ENCODE data around the gene SMIM35. TPM values are rescaled to one million over a fixed set of nuclear protein-coding genes. Genes with fewer than 3 reads are reported as not detected.
A peak's percentile ranks its signal among the peaks of the same experiment; 100 is the strongest.

Gene SMIM35
- total RNA-seq, 8 experiments from 2014 or later = 0.09 to 0.52 (median 0.17) TPM; not detected in 3

- in situ Hi-C loops (cut with MboI; ENCODE audit: low pct_unique_long_range_greater_than_20kb in 2 of 9, low sequenced_read_pairs in 9 of 9, unreplicated experiment in 9 of 9) = no loop called here
- 10 to 92% (median 67%) methylated on average over 1 to 7 of the region's 12 CpGs; no CpG with 5 or more reads in 1 of the 10 experiments for whole genome bisulfite sequencing, 10 experiments
- H3K27ac ChIP-seq = no peak overlapping the region
- H3K4me1 ChIP-seq (replicated peaks in 1 of 2) = no peaks in the 10 kb centered on the region
- ATAC-seq (replicated peaks in 6 of 8) = no peak
- no peak overlapping the region for H3K4me3 ChIP-seq
Observed at GRCh38 chr11:118005224-118006152, 81.3 kb downstream of the SMIM35 start.

DNA sequence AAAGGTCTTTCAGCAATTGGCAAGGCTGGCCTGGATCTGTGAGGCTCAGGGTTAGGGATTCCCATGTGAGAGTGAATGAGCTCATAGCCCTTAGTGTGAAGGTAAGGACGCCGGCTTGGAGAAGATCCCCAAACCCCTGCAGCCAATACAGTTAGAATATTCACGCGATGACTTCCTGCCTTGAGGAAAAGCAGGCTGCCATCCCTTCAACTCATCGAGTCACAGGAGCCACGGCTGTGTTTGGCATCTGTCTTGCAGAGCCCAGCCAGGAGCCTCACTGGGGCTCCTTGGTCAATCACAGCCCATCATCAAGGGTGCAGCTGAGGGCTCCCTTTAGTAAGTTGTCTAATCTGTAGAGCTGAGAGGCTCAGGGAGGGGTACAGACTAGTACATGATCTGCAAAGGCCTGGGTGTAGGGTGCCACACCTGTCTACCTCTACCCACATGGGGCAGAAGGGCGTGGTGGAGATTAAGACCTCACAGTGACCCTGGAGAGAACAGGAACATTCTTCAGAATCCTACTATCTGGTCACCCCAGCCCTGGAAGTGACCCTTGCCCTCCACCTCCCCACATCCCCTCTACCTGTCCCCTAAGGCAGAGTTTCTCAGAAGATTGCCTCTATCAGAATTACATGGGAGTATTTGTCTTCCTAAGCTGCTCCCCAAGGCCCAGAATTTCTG, 82.1 kb downstream of the SMIM35 start:
- Histone ChIP-seq H3K27ac (no peak overlapping the region), H3K4me1 (replicated peaks in 1 of 2) (no peaks in the 10 kb centered on the region), H3K4me3 (no peak overlapping the region)
- 0 to 86% (median 71%) methylated on average over 1 to 5 of the region's 7 CpGs; no CpG with 5 or more reads in 3 of the 10 experiments for WGBS, 10 experiments
- in situ Hi-C loops (cut with MboI; ENCODE audit: low pct_unique_long_range_greater_than_20kb in 2 of 9, low sequenced_read_pairs in 9 of 9, unreplicated experiment in 9 of 9) = no loop called here
- ATAC-seq (replicated peaks in 6 of 8) = no peak

GRCh38 chr11:118003456-118003855, 83.3 kb downstream of the SMIM35 start:
- 20 to 100% (median 58%) methylated on average over 1 to 4 of the region's 4 CpGs for WGBS, 10 experiments
- Histone ChIP-seq H3K4me3 (no peak overlapping the region), H3K4me1 (replicated peaks in 1 of 2) (no peaks in the 10 kb centered on the region), H3K27ac (no peak overlapping the region)
- in situ Hi-C loops (cut with MboI; ENCODE audit: low pct_unique_long_range_greater_than_20kb in 2 of 9, low sequenced_read_pairs in 9 of 9, unreplicated experiment in 9 of 9) = no loop called here
- ATAC-seq (replicated peaks in 6 of 8) = no peak

GRCh38 chr11:118002541-118003423, 84.0 kb downstream of the SMIM35 start:
- no peak overlapping the region for H3K27ac ChIP-seq
- WGBS, 10 experiments = 0 to 100% (median 69%) methylated on average over 1 to 6 of the region's 7 CpGs; no CpG with 5 or more reads in 4 of the 10 experiments
- peak in 1 of 8 experiments; percentile 34 for ATAC-seq (replicated peaks in 6 of 8)
- in situ Hi-C loops (cut with MboI; ENCODE audit: low pct_unique_long_range_greater_than_20kb in 2 of 9, low sequenced_read_pairs in 9 of 9, unreplicated experiment in 9 of 9) = no loop called here
- H3K4me1 ChIP-seq (replicated peaks in 1 of 2) = no peaks in the 10 kb centered on the region
- no peak overlapping the region for H3K4me3 ChIP-seq

GRCh38 chr11:118002010-118002540, 84.7 kb downstream of the SMIM35 start:
- Histone ChIP-seq H3K4me1 (replicated peaks in 1 of 2) (no peaks in the 10 kb centered on the region), H3K27ac (no peak overlapping the region), H3K4me3 (no peak overlapping the region)
- WGBS, 10 experiments = 42 to 100% (median 89%) methylated on average over 1 to 4 of the region's 6 CpGs; no CpG with 5 or more reads in 3 of the 10 experiments
- in situ Hi-C loops (cut with MboI; ENCODE audit: low pct_unique_long_range_greater_than_20kb in 2 of 9, low sequenced_read_pairs in 9 of 9, unreplicated experiment in 9 of 9) = no loop called here
- no peak for ATAC-seq (replicated peaks in 6 of 8)

DNA sequence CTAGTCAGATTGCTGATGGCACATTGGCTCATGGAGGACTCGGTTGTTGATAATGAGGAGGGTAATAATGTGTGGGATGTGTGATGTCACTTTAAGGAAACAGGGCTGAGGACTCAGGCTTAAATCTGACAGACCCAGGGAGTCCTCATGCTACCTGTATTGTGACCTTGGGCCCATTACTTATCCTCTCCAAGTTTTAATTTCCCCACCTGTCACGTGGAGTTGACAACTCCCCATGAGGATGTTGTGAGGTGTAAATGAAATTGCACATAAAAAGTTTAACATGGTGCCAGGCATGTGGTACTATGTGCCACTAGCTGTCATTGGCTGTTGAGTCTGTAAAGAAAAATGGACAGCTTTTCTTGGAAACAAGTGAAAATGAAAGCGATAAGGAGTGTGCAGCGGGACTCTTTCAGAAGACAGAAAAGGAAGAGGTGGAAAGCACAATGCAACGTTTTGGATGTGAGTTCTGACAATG, 85.2 kb downstream of the SMIM35 start:
- Histone ChIP-seq H3K4me1 (replicated peaks in 1 of 2) (no peaks in the 10 kb centered on the region), H3K27ac (no peak overlapping the region), H3K4me3 (no peak overlapping the region)
- ATAC-seq (replicated peaks in 6 of 8) = no peak
- in situ Hi-C loops (cut with MboI; ENCODE audit: low pct_unique_long_range_greater_than_20kb in 2 of 9, low sequenced_read_pairs in 9 of 9, unreplicated experiment in 9 of 9) = no loop called here
- WGBS, 10 experiments = 24 to 100% (median 70%) methylated on average over 2 to 5 of the region's 5 CpGs

GRCh38 chr11:118000850-118001228, 85.9 kb downstream of the SMIM35 start:
- WGBS, 10 experiments = 80 to 83% methylated on average over 1 of the region's 1 CpG; no CpG with 5 or more reads in 8 of the 10 experiments
- Histone ChIP-seq H3K4me1 (replicated peaks in 1 of 2) (no peaks in the 10 kb centered on the region), H3K4me3 (no peak overlapping the region), H3K27ac (no peak overlapping the region)
- in situ Hi-C loops (cut with MboI; ENCODE audit: low pct_unique_long_range_greater_than_20kb in 2 of 9, low sequenced_read_pairs in 9 of 9, unreplicated experiment in 9 of 9) = no loop called here
- no peak for ATAC-seq (replicated peaks in 6 of 8)

DNA sequence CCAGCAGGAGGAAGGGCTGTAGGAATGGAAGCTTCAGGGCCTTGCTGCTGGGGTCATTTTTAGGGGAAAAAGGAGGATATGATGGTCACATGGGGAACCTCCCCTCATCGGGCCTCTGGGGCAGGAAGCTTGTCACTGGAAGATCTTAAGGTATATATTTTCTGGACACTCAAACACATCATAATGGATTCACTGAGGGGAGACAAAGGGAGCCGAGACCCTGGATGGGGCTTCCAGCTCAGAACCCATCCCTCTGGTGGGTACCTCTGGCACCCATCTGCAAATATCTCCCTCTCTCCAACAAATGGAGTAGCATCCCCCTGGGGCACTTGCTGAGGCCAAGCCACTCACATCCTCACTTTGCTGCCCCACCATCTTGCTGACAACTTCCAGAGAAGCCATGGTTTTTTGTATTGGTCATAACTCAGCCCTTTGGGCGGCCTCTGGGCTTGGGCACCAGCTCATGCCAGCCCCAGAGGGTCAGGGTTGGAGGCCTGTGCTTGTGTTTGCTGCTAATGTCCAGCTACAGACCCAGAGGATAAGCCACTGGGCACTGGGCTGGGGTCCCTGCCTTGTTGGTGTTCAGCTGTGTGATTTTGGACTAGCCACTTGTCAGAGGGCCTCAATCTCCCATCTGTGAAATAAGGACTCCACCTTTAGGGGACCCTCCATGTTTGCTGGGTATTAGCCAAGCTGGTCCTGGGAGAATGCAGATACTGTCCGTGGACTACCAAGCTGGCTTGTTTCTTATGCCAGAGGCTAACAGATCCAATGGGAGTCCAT, 86.5 kb downstream of the SMIM35 start:
- no peak for ATAC-seq (replicated peaks in 6 of 8)
- in situ Hi-C loops (cut with MboI; ENCODE audit: low pct_unique_long_range_greater_than_20kb in 2 of 9, low sequenced_read_pairs in 9 of 9, unreplicated experiment in 9 of 9) = no loop called here
- Histone ChIP-seq H3K4me1 (replicated peaks in 1 of 2) (no peaks in the 10 kb centered on the region), H3K27ac (no peak overlapping the region), H3K4me3 (no peak overlapping the region)
- whole genome bisulfite sequencing, 10 experiments = 0 to 100% (median 50%) methylated on average over 1 to 3 of the region's 4 CpGs; no CpG with 5 or more reads in 2 of the 10 experiments

GRCh38 chr11:117999354-117999993, 87.3 kb downstream of the SMIM35 start:
- in situ Hi-C loops (cut with MboI; ENCODE audit: low pct_unique_long_range_greater_than_20kb in 2 of 9, low sequenced_read_pairs in 9 of 9, unreplicated experiment in 9 of 9) = no loop called here
- H3K27ac ChIP-seq = no peak overlapping the region
- no peak for ATAC-seq (replicated peaks in 6 of 8)
- H3K4me1 ChIP-seq (replicated peaks in 1 of 2) = no peaks in the 10 kb centered on the region
- H3K4me3 ChIP-seq = no peak overlapping the region
- WGBS, 10 experiments = 40 to 60% (median 57%) methylated on average over 1 to 2 of the region's 3 CpGs; no CpG with 5 or more reads in 5 of the 10 experiments

- Histone ChIP-seq H3K4me3 (no peak overlapping the region), H3K4me1 (replicated peaks in 1 of 2) (no peaks in the 10 kb centered on the region), H3K27ac (no peak overlapping the region)
- 0 to 60% (median 33%) methylated on average over 1 to 5 of the region's 10 CpGs; no CpG with 5 or more reads in 5 of the 10 experiments for WGBS, 10 experiments
- in situ Hi-C loops (cut with MboI; ENCODE audit: low pct_unique_long_range_greater_than_20kb in 2 of 9, low sequenced_read_pairs in 9 of 9, unreplicated experiment in 9 of 9) = no loop called here
- no peak for ATAC-seq (replicated peaks in 6 of 8)
Observed at GRCh38 chr11:117998664-117999353, 88.0 kb downstream of the SMIM35 start.
